Muscle layer of colon (tissue), 2 donors: ENCODE measurements around the gene IL15RA.
"Not testable (repeated sequence)": the region's sequence is repeated elsewhere in the genome, so short reads cannot be mapped to it uniquely, and the experiment has no call there.

ENCODE experiments used
- H3K27ac ChIP-seq: one replicate; pipeline ENCODE4 v1.7.0; 2013; ENCODE audit warnings: low read depth, mild to moderate bottlenecking, low read length, moderate library complexity
- H3K27me3 ChIP-seq, 2 donors: one replicate each; pipeline ENCODE4 v1.7.0; 2013; ENCODE audit warnings: low read length in 2 of 2, mild to moderate bottlenecking in 2 of 2; ENCODE audit not compliant: insufficient read depth in 2 of 2, control insufficient read depth in 1 of 2
- H3K36me3 ChIP-seq: one replicate; pipeline ENCODE4 v1.7.0; 2013; ENCODE audit warnings: mild to moderate bottlenecking, low read length; ENCODE audit not compliant: insufficient read depth
- H3K4me1 ChIP-seq: one replicate; pipeline ENCODE4 v1.7.0; 2013; ENCODE audit warnings: mild to moderate bottlenecking, low read length; ENCODE audit not compliant: insufficient read depth
- H3K4me3 ChIP-seq, 2 donors: one replicate each; pipeline ENCODE4 v1.7.0; 2013; ENCODE audit warnings: low read length in 2 of 2, low read depth in 1 of 2, mild to moderate bottlenecking in 1 of 2, moderate library complexity in 1 of 2
- H3K9ac ChIP-seq: one replicate; pipeline ENCODE4 v1.7.0; 2013; ENCODE audit warnings: low read length
- H3K9me3 ChIP-seq: one replicate; pipeline ENCODE4 v1.7.0; 2013; ENCODE audit warnings: mild to moderate bottlenecking, low read length
- donor health status: abdominal sarcoma.
- donor health status: Adenocarcinoma of cecum.

The IL15RA gene

DNA sequence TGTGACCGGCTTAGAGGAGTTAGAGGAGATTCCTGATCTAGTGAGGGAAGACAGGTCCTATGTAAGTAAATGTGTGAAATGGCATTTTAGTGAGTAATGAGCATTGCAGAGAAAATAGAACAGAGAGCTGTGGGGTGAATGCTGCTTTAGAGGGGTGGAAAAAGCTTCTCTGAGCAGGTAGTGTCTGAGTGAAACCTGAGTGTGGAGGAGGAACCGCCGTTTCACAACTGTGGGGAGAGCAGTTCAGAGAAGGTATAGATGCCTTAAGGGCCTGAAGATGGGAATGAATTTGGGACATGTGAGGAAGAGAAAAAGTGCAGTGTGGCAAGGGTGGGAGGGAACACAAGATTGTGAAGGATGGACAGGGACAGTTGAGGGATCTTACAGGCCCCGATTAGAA lies 65.7 kb downstream of the IL15RA start:
- Histone ChIP-seq H3K36me3 (peaks cover 74% of the 10 kb centered on the region), H3K4me3 (no peak overlapping the region), H3K9me3 (no peaks in the 10 kb centered on the region), H3K9ac (no peak overlapping the region), H3K27ac (no peak overlapping the region), H3K4me1 (no peaks in the 10 kb centered on the region), H3K27me3 (no peaks in the 10 kb centered on the region)

DNA sequence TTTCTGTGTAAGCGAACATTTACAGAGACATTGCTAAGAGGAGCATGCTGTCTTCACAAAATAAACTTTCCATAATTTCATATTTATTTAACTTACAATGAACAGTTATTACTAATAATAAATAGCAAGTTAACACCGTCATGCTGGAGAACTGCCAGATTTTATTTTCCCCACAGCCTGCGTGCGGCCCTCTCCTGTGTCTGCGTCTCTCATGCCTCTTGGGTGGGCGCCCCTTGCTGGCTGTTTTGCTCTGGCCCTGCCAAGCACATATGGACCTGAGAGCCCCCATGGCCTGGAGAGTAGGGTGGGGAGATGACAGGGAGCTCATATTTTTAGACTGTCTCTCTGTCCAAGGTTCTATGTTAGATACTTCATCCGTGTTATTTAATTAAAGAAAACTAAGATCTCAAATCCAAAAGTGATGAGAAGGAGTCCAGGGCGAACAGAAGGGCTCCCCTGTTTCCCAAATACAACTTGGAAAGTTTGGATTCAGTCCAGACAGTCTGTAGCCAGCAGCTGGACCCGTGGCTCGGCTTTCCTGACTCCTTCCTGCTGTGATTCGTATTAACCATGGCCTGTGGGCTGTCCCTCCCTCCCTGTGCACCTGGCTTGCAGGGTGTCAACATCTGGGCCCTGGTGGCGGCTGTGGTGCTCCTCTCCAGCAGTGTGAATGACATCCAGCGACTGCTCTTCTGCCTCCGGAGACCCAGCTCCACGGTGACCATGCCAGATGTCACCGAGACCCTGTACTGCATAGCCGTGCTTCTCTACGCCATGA lies 66.8 kb downstream of the IL15RA start:
- Histone ChIP-seq H3K4me3 (no peak overlapping the region), H3K4me1 (no peaks in the 10 kb centered on the region), H3K9ac (no peak overlapping the region), H3K27ac (peak overlapping the region; percentile 30), H3K27me3 (no peaks in the 10 kb centered on the region), H3K36me3 (peaks cover 66% of the 10 kb centered on the region), H3K9me3 (no peaks in the 10 kb centered on the region)

DNA sequence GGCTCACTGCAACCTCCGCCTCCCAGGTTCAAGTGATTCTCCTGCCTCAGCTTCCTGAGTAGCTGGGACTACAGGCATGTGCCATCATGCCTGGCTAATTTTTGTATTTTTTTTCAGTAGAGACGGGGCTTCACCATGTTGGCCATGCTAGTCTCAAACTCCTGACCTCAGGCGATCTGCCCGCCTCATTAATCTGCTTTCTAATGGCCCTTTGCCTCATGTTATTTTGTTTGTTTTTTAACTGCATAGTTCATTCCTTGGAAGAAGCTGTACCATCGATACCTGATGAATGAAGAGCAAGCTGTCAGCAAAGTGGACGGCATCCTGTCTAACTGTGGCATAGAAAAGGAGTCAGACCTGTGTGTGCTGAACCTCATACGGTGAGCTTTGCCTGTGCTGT lies 68.7 kb downstream of the IL15RA start:
- not testable (repeated sequence) for H3K9me3 ChIP-seq, H3K4me3 ChIP-seq, H3K9ac ChIP-seq, H3K27me3 ChIP-seq, H3K4me1 ChIP-seq, H3K27ac ChIP-seq
- peaks cover 54% of the 10 kb centered on the region for H3K36me3 ChIP-seq

DNA sequence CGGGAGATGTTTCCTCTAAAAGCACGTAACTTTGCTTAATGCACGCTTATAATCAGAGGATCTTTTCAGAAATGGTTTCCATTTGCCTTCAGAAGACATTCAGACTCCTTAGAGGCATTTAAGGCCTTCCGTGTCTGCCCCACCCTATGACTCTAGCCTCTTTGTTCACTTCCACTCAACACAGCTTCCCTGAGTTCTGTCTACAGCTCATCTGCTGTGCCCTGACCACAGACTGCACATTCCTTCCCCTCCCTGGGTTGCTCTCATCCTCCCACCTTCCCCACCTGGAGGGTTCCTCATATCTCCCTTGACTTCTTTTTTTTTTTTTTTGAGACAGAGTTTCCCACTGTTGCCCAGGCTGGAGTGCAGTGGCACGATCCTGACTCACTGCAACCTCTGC lies 70.7 kb downstream of the IL15RA start:
- no peaks in the 10 kb centered on the region for H3K27me3 ChIP-seq
- no peaks in the 10 kb centered on the region for H3K4me1 ChIP-seq
- H3K4me3 ChIP-seq: no peak overlapping the region
- no peak overlapping the region for H3K9ac ChIP-seq
- peaks cover 40% of the 10 kb centered on the region for H3K36me3 ChIP-seq
- no peaks in the 10 kb centered on the region for H3K9me3 ChIP-seq
- H3K27ac ChIP-seq: no peak overlapping the region

DNA sequence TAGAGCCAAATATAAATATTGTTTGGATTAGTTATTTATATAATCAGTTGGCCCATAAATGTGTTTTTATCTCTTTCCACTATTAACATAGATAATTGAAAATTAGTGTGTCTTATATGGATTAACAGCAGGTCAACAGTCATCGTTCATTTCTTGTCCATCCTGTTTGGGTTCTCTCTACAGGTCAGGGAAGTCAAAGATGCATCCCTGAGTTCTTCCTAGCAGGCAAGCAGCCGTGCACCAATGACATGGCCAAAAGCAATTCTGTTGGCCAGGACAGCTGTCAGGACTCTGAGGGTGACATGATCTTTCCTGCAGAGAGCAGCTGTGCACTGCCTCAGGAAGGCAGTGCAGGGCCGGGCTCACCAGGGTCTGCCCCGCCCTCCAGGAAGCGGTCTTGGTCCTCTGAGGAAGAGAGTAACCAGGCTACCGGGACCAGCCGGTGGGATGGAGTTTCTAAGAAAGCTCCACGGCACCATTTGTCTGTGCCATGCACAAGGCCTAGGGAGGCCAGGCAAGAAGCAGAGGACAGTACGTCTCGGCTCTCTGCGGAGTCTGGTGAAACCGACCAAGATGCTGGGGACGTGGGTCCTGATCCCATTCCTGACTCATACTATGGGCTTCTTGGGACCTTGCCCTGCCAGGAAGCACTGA lies 71.4 kb downstream of the IL15RA start:
- peaks cover 33% of the 10 kb centered on the region for H3K36me3 ChIP-seq
- H3K4me3 ChIP-seq: no peak overlapping the region
- no peaks in the 10 kb centered on the region for H3K4me1 ChIP-seq
- H3K27me3 ChIP-seq: no peaks in the 10 kb centered on the region
- no peaks in the 10 kb centered on the region for H3K9me3 ChIP-seq
- H3K9ac ChIP-seq: no peak overlapping the region
- no peak overlapping the region for H3K27ac ChIP-seq

DNA sequence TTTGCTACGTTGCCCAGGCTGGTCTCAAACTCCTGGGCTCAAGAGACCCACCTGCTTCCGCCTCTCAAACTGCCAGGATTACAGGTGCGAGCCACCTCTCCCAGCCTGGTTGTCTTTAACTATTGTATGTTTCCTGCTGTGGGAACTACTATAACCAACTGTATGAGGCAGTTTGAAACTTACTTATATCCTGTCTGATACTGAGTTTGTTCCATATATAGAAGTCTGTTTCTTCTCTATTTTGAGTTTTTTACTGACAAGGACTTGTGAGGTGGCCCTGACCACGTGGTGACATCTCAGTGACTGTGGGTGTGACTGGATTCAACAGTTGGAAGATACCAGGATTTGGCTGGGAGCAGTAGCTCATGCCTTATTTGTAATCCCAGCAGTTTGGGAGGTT lies 73.1 kb downstream of the IL15RA start:
- no peak overlapping the region for H3K4me3 ChIP-seq
- H3K9me3 ChIP-seq: no peaks in the 10 kb centered on the region
- H3K36me3 ChIP-seq: peaks cover 20% of the 10 kb centered on the region
- no peak overlapping the region for H3K9ac ChIP-seq
- H3K27me3 ChIP-seq: no peaks in the 10 kb centered on the region
- H3K27ac ChIP-seq: no peak overlapping the region
- H3K4me1 ChIP-seq: no peaks in the 10 kb centered on the region

DNA sequence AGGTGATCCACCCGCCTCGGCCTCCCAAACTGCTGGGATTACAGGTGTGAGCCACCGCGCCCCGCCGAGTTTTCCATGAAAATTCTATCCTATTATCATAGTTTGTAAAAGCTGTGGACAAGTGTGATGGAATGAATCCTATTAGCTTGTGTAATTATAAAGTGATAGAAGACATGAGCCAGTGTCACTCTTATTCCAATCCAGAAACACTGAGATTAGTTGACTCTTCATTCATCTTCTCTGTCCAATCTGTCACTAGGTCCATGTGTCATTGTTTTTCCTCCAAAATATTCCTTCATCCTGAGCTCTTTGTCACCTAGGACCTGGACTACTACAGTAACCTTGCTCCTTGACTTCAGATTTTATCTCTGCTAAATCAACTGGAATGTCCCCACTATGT lies 73.8 kb downstream of the IL15RA start:
- Histone ChIP-seq H3K4me1 (no peaks in the 10 kb centered on the region), H3K27ac (no peak overlapping the region)

DNA sequence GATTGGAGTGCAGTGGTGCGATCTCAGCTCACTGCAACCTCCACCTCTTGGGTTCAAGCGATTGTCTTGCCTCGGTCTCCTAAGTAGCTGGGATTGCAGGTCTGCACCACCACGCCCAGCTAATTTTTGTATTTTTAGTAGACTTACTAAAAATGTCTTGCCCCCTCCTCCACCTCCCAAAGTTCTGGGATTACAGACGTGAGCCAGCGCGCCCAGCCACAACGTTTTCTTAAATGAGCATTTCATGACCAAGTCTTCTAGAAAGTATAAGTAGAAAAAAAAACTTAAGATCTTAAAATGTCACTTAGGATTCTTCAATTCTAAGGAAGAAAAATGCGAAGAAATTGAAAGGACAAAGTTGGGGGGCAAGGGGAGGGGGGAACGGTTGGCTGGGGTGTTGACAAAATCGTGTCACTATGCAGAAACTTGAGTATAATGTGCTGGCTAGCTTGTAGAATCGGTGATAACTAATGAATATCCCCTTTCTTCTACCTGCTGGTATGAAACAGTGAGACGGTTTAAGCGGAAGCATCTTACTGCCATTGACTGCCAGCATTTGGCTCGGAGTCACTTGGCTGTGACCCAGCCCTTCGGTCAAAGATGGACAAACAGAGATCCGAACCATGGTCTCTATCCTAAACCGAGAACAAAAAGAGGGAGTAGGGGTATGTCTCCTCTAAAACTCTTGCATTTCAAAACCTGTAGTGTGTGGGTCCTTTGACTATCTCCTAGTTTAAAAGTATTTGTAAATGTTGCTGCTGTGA lies 74.7 kb downstream of the IL15RA start:
- H3K27me3 ChIP-seq: no peaks in the 10 kb centered on the region
- H3K36me3 ChIP-seq: peaks cover 17% of the 10 kb centered on the region
- H3K4me1 ChIP-seq: no peaks in the 10 kb centered on the region
- no peak overlapping the region for H3K27ac ChIP-seq
- H3K9ac ChIP-seq: no peak overlapping the region
- H3K9me3 ChIP-seq: no peaks in the 10 kb centered on the region
- H3K4me3 ChIP-seq: no peak overlapping the region

More for the DNA sequence above, 73.8 kb downstream of the IL15RA start:
- no peak overlapping the region for H3K9ac ChIP-seq
- no peaks in the 10 kb centered on the region for H3K9me3 ChIP-seq
- no peaks in the 10 kb centered on the region for H3K27me3 ChIP-seq
- no peak overlapping the region for H3K4me3 ChIP-seq
- peaks cover 13% of the 10 kb centered on the region for H3K36me3 ChIP-seq
